ENCODE measurements around the gene IQCM. TPM values are rescaled to one million over a fixed set of nuclear protein-coding genes. Genes with fewer than 3 reads are reported as not detected.

Gene IQCM
- total RNA-seq, 1 experiment from 2014 or later = not detected

DNA sequence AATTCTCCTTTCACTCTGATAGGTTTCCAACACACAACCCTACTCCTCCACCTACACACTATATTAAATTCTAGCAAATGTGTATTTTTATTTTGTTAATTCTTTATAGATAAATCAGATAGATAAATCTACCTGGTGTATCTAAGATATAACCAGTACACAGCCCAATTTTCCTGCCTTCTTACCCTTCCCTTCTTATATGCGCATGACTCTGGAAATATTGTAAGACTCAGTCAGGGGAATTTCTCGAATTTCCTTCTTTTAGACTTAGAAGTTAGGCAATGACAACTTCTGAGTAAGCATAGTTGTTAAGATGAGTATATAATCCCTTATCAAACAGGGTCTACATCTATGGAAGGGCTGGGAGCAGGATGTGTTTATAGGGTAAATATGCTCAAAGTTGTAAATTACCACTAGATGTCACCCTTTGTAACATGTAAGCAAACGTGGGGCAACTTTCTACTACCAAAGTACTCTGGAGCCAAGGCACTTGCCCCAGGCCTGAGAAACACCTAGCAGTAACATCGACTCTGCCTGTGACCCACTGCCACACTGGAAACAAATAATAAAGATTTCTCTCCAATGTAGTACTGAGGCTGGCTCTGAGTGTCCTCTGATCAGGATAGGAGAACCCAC is 444.7 kb downstream of the IQCM start:
- H3K9me3 Mint-ChIP-seq (ENCODE audit: unreplicated experiment) = no peaks in the 10 kb centered on the region
- Histone ChIP-seq H3K4me3 (ENCODE audit: low read depth, low read length) (no peak overlapping the region), H3K27me3 (replicated peaks; ENCODE audit: control insufficient read depth, insufficient read depth, low read length) (no peaks in the 10 kb centered on the region), H3K36me3 (ENCODE audit: control insufficient read depth, insufficient read depth, low read length) (no peaks in the 10 kb centered on the region), H3K4me1 (no peaks in the 10 kb centered on the region), H3K9me3 (no peaks in the 10 kb centered on the region)
- POLR2A ChIA-PET = no interaction called here
- H3K4me1 Mint-ChIP-seq (ENCODE audit: low read depth, unreplicated experiment) = no peaks in the 10 kb centered on the region
- no peak overlapping the region for H3K4me3 Mint-ChIP-seq (ENCODE audit: unreplicated experiment)
- BruUV-seq (replicated peaks) = no TSS peak
- H3K27me3 Mint-ChIP-seq (ENCODE audit: insufficient read depth, unreplicated experiment) = no peaks in the 10 kb centered on the region
- intact Hi-C loops (cut with micrococcal nuclease; ENCODE audit: unreplicated experiment) = loop anchor here (1.0 kb wide), 4 partner anchors 141 to 525 kb away; no protein-coding TSS in a partner anchor
- H3K36me3 Mint-ChIP-seq (ENCODE audit: insufficient read depth, unreplicated experiment) = no peaks in the 10 kb centered on the region
- peak; percentile 31 to 38 for DNase-seq
- H3K27ac Mint-ChIP-seq (ENCODE audit: unreplicated experiment) = no peak overlapping the region
- TF ChIP-seq, protein P1, sequence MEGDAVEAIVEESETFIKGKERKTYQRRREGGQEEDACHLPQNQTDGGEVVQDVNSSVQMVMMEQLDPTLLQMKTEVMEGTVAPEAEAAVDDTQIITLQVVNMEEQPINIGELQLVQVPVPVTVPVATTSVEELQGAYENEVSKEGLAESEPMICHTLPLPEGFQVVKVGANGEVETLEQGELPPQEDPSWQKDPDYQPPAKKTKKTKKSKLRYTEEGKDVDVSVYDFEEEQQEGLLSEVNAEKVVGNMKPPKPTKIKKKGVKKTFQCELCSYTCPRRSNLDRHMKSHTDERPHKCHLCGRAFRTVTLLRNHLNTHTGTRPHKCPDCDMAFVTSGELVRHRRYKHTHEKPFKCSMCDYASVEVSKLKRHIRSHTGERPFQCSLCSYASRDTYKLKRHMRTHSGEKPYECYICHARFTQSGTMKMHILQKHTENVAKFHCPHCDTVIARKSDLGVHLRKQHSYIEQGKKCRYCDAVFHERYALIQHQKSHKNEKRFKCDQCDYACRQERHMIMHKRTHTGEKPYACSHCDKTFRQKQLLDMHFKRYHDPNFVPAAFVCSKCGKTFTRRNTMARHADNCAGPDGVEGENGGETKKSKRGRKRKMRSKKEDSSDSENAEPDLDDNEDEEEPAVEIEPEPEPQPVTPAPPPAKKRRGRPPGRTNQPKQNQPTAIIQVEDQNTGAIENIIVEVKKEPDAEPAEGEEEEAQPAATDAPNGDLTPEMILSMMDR (IDR thresholded peaks at IDR 0.05; ENCODE audit: insufficient read depth in 1 of 2, low read depth in 1 of 2, low read length in 1 of 2, severe bottlenecking in 1 of 2, unreplicated experiment in 1 of 2) = peak; percentile 19 to 44
- CTCF ChIA-PET = no interaction called here

DNA sequence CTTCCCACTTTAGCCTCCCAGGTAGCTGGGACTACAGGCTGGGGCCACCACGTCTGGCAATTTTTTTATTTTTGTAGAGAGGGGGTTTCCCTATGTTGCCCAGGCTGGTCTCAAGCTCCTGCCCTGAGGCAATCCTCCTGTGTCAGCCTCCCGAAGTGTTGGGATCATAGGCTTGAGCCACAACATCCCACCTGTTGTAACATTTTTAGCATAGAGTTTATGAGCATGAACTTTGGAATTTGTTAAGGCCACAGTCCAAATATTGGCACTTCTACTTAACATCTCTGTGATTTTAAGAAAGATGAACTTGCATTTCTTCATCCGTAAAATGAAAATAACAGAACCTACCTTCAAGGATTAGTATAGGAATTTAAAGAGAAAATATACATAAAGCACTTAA is 445.6 kb downstream of the IQCM start:
- ChIA-PET CTCF (no interaction called here), POLR2A (no interaction called here)
- no peak overlapping the region for H3K27ac Mint-ChIP-seq (ENCODE audit: unreplicated experiment)
- H3K4me3 Mint-ChIP-seq (ENCODE audit: unreplicated experiment) = no peak overlapping the region
- H3K9me3 Mint-ChIP-seq (ENCODE audit: unreplicated experiment) = no peaks in the 10 kb centered on the region
- intact Hi-C loops (cut with micrococcal nuclease; ENCODE audit: unreplicated experiment) = no loop called here
- Histone ChIP-seq H3K4me3 (ENCODE audit: low read depth, low read length) (no peak overlapping the region), H3K27me3 (replicated peaks; ENCODE audit: control insufficient read depth, insufficient read depth, low read length) (no peaks in the 10 kb centered on the region), H3K9me3 (no peaks in the 10 kb centered on the region), H3K36me3 (ENCODE audit: control insufficient read depth, insufficient read depth, low read length) (no peaks in the 10 kb centered on the region), H3K4me1 (no peaks in the 10 kb centered on the region)
- peak in 1 of 2 experiments; percentile 10 for DNase-seq
- H3K4me1 Mint-ChIP-seq (ENCODE audit: low read depth, unreplicated experiment) = no peaks in the 10 kb centered on the region
- H3K27me3 Mint-ChIP-seq (ENCODE audit: insufficient read depth, unreplicated experiment) = no peaks in the 10 kb centered on the region
- H3K36me3 Mint-ChIP-seq (ENCODE audit: insufficient read depth, unreplicated experiment) = no peaks in the 10 kb centered on the region
- TF ChIP-seq, protein P1 (IDR thresholded peaks at IDR 0.05; ENCODE audit: insufficient read depth in 1 of 2, low read depth in 1 of 2, low read length in 1 of 2, severe bottlenecking in 1 of 2, unreplicated experiment in 1 of 2) = no peak
- no TSS peak for BruUV-seq (replicated peaks)

DNA sequence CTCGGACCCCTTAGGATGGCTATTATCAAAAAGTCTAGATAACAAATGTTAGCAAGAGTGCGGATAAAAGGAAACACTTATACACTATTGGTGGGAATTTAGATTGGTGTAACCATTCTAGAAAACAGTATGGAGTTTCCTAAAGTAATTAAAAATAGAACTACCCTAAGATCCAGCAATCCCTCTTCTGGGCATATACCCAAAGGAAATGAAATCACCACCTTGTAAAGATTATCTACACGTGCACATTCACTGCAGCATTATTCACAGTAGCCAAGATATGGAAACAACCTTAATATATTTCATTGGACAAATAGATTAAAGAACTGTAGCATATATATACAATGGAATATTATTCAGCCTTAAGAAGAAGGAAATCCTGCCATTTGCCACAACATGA is 462.4 kb downstream of the IQCM start:
- no peaks in the 10 kb centered on the region for H3K36me3 ChIP-seq (ENCODE audit: control insufficient read depth, insufficient read depth, low read length)
- CTCF ChIA-PET = no interaction called here
- Mint-ChIP-seq H3K27me3 (ENCODE audit: insufficient read depth, unreplicated experiment) (no peaks in the 10 kb centered on the region), H3K27ac (ENCODE audit: unreplicated experiment) (no peak overlapping the region), H3K4me3 (ENCODE audit: unreplicated experiment) (no peak overlapping the region), H3K36me3 (ENCODE audit: insufficient read depth, unreplicated experiment) (no peaks in the 10 kb centered on the region), H3K9me3 (ENCODE audit: unreplicated experiment) (peaks cover 15% of the 10 kb centered on the region), H3K4me1 (ENCODE audit: low read depth, unreplicated experiment) (no peaks in the 10 kb centered on the region)
- no peak overlapping the region for H3K4me3 ChIP-seq (ENCODE audit: low read depth, low read length)
- POLR2A ChIA-PET = no interaction called here
- TF ChIP-seq, protein P1 (IDR thresholded peaks at IDR 0.05; ENCODE audit: insufficient read depth in 1 of 2, low read depth in 1 of 2, low read length in 1 of 2, severe bottlenecking in 1 of 2, unreplicated experiment in 1 of 2) = no peak
- no peaks in the 10 kb centered on the region for H3K27me3 ChIP-seq (replicated peaks; ENCODE audit: control insufficient read depth, insufficient read depth, low read length)
- no peak for DNase-seq
- H3K9me3 ChIP-seq = no peaks in the 10 kb centered on the region
- no TSS peak for BruUV-seq (replicated peaks)
- intact Hi-C loops (cut with micrococcal nuclease; ENCODE audit: unreplicated experiment) = no loop called here
- H3K4me1 ChIP-seq = no peaks in the 10 kb centered on the region

All from Caco-2 (cell line).